ENCODE results near the gene SYT12.
A peak's percentile ranks its signal among the peaks of the same experiment; 100 is the strongest.

The SYT12 gene

DNA sequence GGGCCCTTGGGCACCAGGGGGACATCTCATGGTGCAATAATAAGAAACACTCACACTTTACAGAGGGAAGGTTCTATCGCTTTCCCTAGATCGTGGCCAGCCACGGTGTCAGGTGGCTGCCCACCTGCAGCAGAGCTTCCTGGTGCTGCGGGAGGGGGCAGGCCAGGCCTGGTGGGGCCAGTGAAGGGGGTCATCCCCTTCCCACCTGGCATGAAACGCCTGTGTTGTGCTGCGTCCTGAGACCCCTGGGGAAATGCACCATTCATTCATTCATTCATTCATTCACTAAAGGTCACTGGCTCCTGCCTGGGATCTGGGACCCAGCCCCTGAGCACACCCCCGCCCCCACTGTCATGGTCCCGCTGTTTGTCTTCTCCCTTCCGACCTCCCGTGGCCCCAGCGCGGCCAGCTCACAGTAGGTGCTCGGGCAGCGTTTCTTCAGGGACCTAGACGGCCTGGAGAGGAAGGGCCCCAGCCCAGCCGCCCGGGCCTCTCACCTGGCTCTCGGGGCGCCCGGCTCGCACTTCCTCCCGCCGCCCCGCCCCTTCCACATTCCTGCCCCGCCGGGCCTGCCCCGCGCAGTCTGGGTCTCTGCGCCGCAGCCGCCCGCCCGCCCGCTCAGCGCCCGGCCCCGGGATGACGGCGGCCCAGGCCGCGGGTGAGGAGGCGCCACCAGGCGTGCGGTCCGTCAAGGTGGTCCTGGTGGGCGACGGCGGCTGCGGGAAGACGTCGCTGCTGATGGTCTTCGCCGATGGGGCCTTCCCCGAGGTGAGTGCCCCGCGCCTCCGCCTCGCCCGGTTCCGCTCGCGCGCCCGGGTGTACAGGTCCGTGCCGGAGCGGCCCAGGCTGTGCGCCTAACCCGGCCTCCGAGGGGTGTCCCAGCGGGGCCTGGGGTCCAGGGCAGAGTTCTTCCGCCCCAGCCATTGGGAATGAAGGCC is 33.6 kb downstream of the SYT12 start, which contains the start of gene RHOD:
Gene RHOD (plus strand): TSS at position 581 of the 938 bp plus-strand sequence. CDS start 56 bp downstream, at position 637.
- peak within 1 kb of the TSS; percentile 71 to 74 for H3K9ac ChIP-seq (ENCODE audit: low read length in 2 of 2)
- no peaks in the 10 kb centered on the region for H3K27me3 ChIP-seq (ENCODE audit: control insufficient read depth in 1 of 2, insufficient read depth in 2 of 2, low read length in 2 of 2)
- peak within 1 kb of the TSS; percentile 70 to 81 for H3K4me3 ChIP-seq (ENCODE audit: low read length in 2 of 2)
- H3K27ac ChIP-seq (ENCODE audit: low read length): peak within 1 kb of the TSS; percentile 46
- H3K9me3 ChIP-seq (ENCODE audit: control insufficient read depth in 2 of 2, low read length in 2 of 2): no peaks in the 10 kb centered on the region
- H3K4me1 ChIP-seq (ENCODE audit: control insufficient read depth, insufficient read depth, low read length): peaks cover 20% of the 10 kb centered on the region
- no peaks in the 10 kb centered on the region for H3K36me3 ChIP-seq (ENCODE audit: control insufficient read depth in 2 of 2, insufficient read depth in 2 of 2, low read length in 2 of 2)

DNA sequence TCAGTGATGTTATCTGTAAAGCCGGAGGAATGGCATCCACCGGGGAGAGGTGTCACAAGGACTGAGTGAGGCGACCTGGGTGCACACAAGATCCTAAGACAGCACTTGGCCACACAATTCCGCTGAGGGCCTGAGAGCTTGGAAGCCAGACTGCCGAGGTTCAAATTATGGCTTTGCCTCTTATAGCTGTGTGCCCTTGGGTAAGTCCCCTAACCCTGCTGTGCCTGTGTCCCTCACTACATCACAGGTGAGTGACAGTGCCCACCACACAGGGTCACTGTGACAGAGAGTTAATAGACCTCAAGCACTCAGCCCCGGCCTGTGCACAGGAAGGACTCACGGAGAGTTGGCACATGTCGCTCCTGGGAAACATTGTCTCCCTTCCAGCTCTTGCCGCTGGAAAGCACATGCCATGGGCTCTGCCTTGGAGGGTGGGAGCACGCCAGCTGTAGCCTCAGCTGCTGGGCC is 34.3 kb downstream of the SYT12 start:
- Histone ChIP-seq H3K27ac (ENCODE audit: low read length) (peak overlapping the region; percentile 46), H3K4me3 (ENCODE audit: low read length in 2 of 2) (peak overlapping the region; percentile 70 to 81), H3K9me3 (ENCODE audit: control insufficient read depth in 2 of 2, low read length in 2 of 2) (no peaks in the 10 kb centered on the region), H3K36me3 (ENCODE audit: control insufficient read depth in 2 of 2, insufficient read depth in 2 of 2, low read length in 2 of 2) (no peaks in the 10 kb centered on the region), H3K4me1 (ENCODE audit: control insufficient read depth, insufficient read depth, low read length) (peaks cover 20% of the 10 kb centered on the region), H3K27me3 (ENCODE audit: control insufficient read depth in 1 of 2, insufficient read depth in 2 of 2, low read length in 2 of 2) (no peaks in the 10 kb centered on the region), H3K9ac (ENCODE audit: low read length in 2 of 2) (peak overlapping the region; percentile 71 to 74)

DNA sequence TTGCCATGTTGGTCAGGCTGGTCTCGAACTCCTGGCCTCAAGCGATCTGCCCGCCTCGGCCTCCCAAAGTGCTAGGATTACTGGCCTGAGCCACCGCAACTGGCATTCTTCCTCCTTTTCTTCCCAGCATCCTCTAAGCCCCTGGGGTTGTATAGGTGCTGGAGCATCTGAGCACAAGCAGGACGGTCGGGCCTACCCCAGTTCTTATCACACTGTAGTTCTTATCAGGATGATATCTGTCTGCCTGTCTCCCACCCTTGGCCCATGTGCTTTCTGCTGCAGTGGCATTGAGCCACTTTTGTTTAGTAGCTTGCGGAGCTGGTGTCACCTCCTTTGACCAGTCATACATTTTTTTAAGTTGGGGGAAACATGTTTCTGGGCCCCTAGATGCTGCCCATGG is 35.6 kb downstream of the SYT12 start:
- Histone ChIP-seq H3K9me3 (ENCODE audit: control insufficient read depth in 2 of 2, low read length in 2 of 2) (no peaks in the 10 kb centered on the region), H3K27ac (ENCODE audit: low read length) (no peak overlapping the region), H3K4me1 (ENCODE audit: control insufficient read depth, insufficient read depth, low read length) (peaks cover 20% of the 10 kb centered on the region), H3K4me3 (ENCODE audit: low read length in 2 of 2) (no peak overlapping the region), H3K9ac (ENCODE audit: low read length in 2 of 2) (no peak overlapping the region), H3K27me3 (ENCODE audit: control insufficient read depth in 1 of 2, insufficient read depth in 2 of 2, low read length in 2 of 2) (no peaks in the 10 kb centered on the region), H3K36me3 (ENCODE audit: control insufficient read depth in 2 of 2, insufficient read depth in 2 of 2, low read length in 2 of 2) (no peaks in the 10 kb centered on the region)

DNA sequence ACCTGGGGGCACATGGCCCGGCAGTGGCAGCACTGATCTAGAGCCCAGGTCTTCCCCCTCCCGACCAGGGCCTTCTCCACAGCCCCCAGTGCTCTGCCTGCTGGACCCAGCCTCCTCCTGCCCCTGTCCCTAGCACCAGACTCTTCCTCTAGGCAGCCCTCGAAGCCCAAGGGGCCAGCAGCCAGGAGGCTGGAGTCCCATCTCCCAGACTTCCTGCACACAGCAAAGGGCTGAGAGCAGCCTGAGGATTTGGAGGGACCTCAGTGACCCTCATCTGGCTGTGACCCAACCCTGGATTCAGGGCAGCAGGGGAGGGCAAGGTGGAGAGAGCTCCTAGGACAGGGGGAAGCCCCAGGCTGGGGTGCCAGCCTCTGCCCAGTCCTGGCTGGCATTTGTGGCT is 36.7 kb downstream of the SYT12 start:
- Histone ChIP-seq H3K36me3 (ENCODE audit: control insufficient read depth in 2 of 2, insufficient read depth in 2 of 2, low read length in 2 of 2) (no peaks in the 10 kb centered on the region), H3K9me3 (ENCODE audit: control insufficient read depth in 2 of 2, low read length in 2 of 2) (no peaks in the 10 kb centered on the region), H3K4me3 (ENCODE audit: low read length in 2 of 2) (no peak overlapping the region), H3K9ac (ENCODE audit: low read length in 2 of 2) (no peak overlapping the region), H3K4me1 (ENCODE audit: control insufficient read depth, insufficient read depth, low read length) (peaks cover 20% of the 10 kb centered on the region), H3K27me3 (ENCODE audit: control insufficient read depth in 1 of 2, insufficient read depth in 2 of 2, low read length in 2 of 2) (no peaks in the 10 kb centered on the region), H3K27ac (ENCODE audit: low read length) (no peak overlapping the region)

DNA sequence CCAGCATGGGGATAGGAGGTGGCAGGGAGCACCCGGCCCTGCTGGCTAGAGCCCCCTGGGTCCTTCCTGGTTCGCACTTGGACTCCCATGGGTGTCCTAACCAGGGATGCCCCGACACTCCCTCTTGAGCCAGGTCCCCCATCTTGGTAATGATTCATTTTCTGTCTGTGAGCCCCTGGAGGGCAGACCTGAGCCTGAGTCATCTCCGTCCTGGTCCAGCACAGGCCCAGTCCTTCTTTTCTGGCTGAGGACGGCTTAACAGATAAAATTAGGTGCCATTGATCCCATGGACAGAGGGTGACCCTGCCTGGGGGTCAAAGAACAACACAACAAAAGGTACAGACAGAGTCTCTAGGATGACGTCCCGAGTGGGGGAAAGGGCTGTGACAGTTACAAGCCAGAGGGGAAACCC is 37.2 kb downstream of the SYT12 start:
- H3K27ac ChIP-seq (ENCODE audit: low read length): no peak overlapping the region
- H3K27me3 ChIP-seq (ENCODE audit: control insufficient read depth in 1 of 2, insufficient read depth in 2 of 2, low read length in 2 of 2): no peaks in the 10 kb centered on the region
- H3K36me3 ChIP-seq (ENCODE audit: control insufficient read depth in 2 of 2, insufficient read depth in 2 of 2, low read length in 2 of 2): no peaks in the 10 kb centered on the region
- H3K9me3 ChIP-seq (ENCODE audit: control insufficient read depth in 2 of 2, low read length in 2 of 2): no peaks in the 10 kb centered on the region
- H3K9ac ChIP-seq (ENCODE audit: low read length in 2 of 2): no peak overlapping the region
- H3K4me1 ChIP-seq (ENCODE audit: control insufficient read depth, insufficient read depth, low read length): peaks cover 20% of the 10 kb centered on the region
- no peak overlapping the region for H3K4me3 ChIP-seq (ENCODE audit: low read length in 2 of 2)

DNA sequence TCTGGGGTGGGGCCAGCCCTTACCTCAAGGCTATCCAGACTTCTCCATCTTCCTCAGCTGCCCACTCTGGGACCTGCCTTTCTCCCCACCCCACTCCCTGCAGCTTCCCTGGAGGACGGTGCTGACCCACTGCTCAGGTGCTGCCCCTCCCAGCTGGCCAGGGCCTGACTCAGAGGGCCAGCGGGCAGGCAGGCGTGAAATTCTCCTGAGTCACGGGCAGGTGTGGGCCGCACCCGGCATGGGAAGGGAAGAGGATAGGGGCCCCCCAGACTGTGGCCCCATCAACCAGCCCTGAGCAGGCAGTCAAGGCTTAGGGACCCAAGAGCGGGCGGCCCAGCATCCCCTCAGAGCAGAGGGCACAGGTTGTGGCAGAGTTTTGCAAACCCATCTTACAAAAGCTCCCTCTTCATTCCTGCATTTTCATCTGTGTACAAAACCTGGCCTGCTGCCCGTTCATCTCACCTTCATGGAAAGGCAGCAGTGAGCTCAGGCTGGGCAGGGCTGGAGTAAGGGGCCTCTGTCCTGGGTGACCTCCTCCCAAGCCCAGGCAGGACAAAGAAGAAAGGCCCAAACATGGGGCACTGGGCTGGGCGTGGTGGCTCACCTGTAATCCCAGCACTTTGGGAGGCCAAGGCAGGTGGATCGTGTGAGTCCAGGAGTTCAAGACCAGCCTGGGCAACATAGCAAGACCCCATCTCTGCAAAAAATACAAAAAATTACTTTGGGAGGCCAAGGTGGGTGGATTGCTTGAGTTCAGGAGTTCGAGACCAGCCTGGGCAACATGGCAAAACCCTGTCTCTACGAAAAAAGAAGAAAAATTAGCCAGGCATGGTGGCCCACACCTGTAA is 39.8 kb downstream of the SYT12 start:
- Histone ChIP-seq H3K36me3 (ENCODE audit: control insufficient read depth in 2 of 2, insufficient read depth in 2 of 2, low read length in 2 of 2) (peaks cover 0 to 2% of the 10 kb centered on the region in 2 donors), H3K27ac (ENCODE audit: low read length) (no peak overlapping the region), H3K4me1 (ENCODE audit: control insufficient read depth, insufficient read depth, low read length) (no peaks in the 10 kb centered on the region), H3K4me3 (ENCODE audit: low read length in 2 of 2) (no peak overlapping the region), H3K27me3 (ENCODE audit: control insufficient read depth in 1 of 2, insufficient read depth in 2 of 2, low read length in 2 of 2) (no peaks in the 10 kb centered on the region), H3K9me3 (ENCODE audit: control insufficient read depth in 2 of 2, low read length in 2 of 2) (no peaks in the 10 kb centered on the region), H3K9ac (ENCODE audit: low read length in 2 of 2) (no peak overlapping the region)

DNA sequence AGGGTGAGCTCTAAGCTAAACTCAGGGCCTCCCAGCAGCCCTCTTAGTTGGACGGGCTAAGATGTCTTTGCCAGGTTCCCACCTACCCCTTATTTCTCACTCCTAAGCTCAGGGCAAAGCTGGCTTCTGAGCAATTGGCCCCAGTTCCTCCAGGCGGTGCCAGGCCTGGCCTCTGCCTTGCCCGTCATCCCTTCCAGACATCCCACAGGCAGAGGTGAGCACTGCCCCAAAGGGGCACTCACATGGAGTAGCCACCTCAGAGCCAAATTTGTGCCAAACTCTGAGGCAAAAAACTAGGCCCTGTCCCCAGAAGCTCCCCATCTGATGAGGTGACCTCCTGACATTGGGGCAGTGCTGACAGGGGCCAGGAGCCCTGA is 43.4 kb downstream of the SYT12 start:
- no peaks in the 10 kb centered on the region for H3K4me1 ChIP-seq (ENCODE audit: control insufficient read depth, insufficient read depth, low read length)
- no peaks in the 10 kb centered on the region for H3K27me3 ChIP-seq (ENCODE audit: control insufficient read depth in 1 of 2, insufficient read depth in 2 of 2, low read length in 2 of 2)
- H3K9me3 ChIP-seq (ENCODE audit: control insufficient read depth in 2 of 2, low read length in 2 of 2): no peaks in the 10 kb centered on the region
- no peak overlapping the region for H3K9ac ChIP-seq (ENCODE audit: low read length in 2 of 2)
- H3K36me3 ChIP-seq (ENCODE audit: control insufficient read depth in 2 of 2, insufficient read depth in 2 of 2, low read length in 2 of 2): peaks cover 0 to 2% of the 10 kb centered on the region in 2 donors
- H3K27ac ChIP-seq (ENCODE audit: low read length): no peak overlapping the region
- H3K4me3 ChIP-seq (ENCODE audit: low read length in 2 of 2): no peak overlapping the region

DNA sequence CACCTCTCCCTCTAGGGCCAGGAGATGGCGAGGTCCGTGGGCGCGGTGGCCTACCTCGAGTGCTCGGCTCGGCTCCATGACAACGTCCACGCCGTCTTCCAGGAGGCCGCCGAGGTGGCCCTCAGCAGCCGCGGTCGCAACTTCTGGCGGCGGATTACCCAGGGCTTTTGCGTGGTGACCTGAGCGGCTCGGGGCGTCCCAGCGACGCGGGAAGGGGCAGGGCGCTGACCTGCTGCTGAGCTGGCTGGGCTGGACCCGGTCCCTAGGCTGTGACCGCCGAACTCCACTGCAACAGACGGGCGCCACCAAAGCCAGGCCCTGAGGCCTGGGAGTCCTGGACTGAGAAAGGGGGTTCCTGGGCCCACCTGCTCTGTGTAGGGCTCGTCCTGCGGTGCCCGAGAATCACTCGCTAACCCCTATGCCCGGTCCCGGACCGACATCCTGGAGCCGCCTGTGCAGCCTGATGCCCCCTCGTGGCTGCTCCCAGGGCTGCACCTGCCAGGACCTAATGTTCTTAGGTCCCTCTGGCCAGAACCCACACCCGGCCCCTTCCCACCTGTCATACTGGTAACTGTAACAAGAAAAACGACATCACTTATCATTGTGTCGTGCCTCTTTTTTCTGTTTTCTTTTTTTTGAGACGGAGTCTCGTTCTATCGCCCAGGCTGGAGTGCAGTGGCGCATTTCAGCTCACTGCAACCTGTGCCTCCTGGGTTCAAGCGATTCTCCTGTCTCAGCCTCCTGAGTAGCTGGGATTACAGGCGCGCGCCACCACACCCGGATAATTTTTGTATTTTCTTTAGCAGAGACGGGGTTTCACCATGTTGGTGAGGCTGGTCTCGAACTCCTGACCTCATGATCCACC is 48.7 kb downstream of the SYT12 start:
- no peaks in the 10 kb centered on the region for H3K36me3 ChIP-seq (ENCODE audit: control insufficient read depth in 2 of 2, insufficient read depth in 2 of 2, low read length in 2 of 2)
- H3K27ac ChIP-seq (ENCODE audit: low read length): no peak overlapping the region
- no peaks in the 10 kb centered on the region for H3K9me3 ChIP-seq (ENCODE audit: control insufficient read depth in 2 of 2, low read length in 2 of 2)
- H3K27me3 ChIP-seq (ENCODE audit: control insufficient read depth in 1 of 2, insufficient read depth in 2 of 2, low read length in 2 of 2): no peaks in the 10 kb centered on the region
- H3K4me1 ChIP-seq (ENCODE audit: control insufficient read depth, insufficient read depth, low read length): peaks cover 4% of the 10 kb centered on the region
- H3K9ac ChIP-seq (ENCODE audit: low read length in 2 of 2): no peak overlapping the region
- peak overlapping the region in 1 of 2 donors; percentile 57 for H3K4me3 ChIP-seq (ENCODE audit: low read length in 2 of 2)

DNA sequence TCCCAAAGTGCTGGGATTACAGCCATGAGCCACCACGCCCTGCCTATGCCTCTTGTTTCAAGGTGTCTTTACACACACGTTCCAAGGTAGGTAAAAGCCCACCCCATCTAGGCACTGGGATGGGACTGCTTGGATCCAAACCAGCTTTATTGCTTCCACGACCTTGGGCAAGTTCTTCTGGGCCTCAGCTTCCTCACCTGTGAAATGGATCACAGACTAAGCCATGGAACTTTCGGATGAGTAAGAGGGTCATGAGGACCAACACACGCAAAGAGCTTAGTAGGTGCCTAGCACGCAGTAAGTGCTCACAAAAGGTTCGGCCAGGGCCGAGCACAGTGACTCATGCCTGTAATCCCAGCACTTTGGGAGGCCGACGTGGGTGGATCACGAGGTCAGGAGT is 49.4 kb downstream of the SYT12 start:
- H3K4me3 ChIP-seq (ENCODE audit: low read length in 2 of 2): no peak overlapping the region
- no peak overlapping the region for H3K27ac ChIP-seq (ENCODE audit: low read length)
- H3K9me3 ChIP-seq (ENCODE audit: control insufficient read depth in 2 of 2, low read length in 2 of 2): no peaks in the 10 kb centered on the region
- no peak overlapping the region for H3K9ac ChIP-seq (ENCODE audit: low read length in 2 of 2)
- no peaks in the 10 kb centered on the region for H3K27me3 ChIP-seq (ENCODE audit: control insufficient read depth in 1 of 2, insufficient read depth in 2 of 2, low read length in 2 of 2)
- peaks cover 4% of the 10 kb centered on the region for H3K4me1 ChIP-seq (ENCODE audit: control insufficient read depth, insufficient read depth, low read length)
- no peaks in the 10 kb centered on the region for H3K36me3 ChIP-seq (ENCODE audit: control insufficient read depth in 2 of 2, insufficient read depth in 2 of 2, low read length in 2 of 2)

DNA sequence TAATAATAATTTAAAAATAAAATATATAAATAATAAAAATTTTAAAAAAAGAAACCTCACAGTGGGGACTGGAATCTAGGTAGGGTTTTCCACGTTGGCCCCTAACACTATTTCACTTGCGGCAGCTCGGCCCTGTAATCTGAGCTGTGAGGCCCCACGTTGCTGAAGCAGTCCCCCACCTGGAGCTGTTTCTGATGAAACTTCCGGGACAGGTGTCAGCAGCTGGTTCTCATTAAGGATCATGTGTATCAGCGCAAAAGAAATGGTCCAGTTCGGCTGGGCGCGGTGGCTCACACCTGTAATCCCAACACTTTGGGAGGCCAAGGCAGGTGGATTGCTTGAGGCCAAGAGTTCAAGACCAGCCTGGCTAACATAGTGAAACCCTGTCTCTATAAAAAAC is 51.0 kb downstream of the SYT12 start:
- Histone ChIP-seq H3K27me3 (ENCODE audit: control insufficient read depth in 1 of 2, insufficient read depth in 2 of 2, low read length in 2 of 2) (no peaks in the 10 kb centered on the region), H3K9ac (ENCODE audit: low read length in 2 of 2) (no peak overlapping the region), H3K27ac (ENCODE audit: low read length) (no peak overlapping the region), H3K4me1 (ENCODE audit: control insufficient read depth, insufficient read depth, low read length) (peaks cover 4% of the 10 kb centered on the region), H3K36me3 (ENCODE audit: control insufficient read depth in 2 of 2, insufficient read depth in 2 of 2, low read length in 2 of 2) (no peaks in the 10 kb centered on the region), H3K4me3 (ENCODE audit: low read length in 2 of 2) (no peak overlapping the region), H3K9me3 (ENCODE audit: control insufficient read depth in 2 of 2, low read length in 2 of 2) (no peaks in the 10 kb centered on the region)
